Brain pericyte (primary cell): ENCODE measurements around the gene CCL22.
"Not testable (repeated sequence)": the region's sequence is repeated elsewhere in the genome, so short reads cannot be mapped to it uniquely, and the experiment has no call there.

Experiments used
- DNase-seq: peaks from one replicate; pipeline ENCODE4 v3.0.0-alpha.2; 2012; ENCODE audit warnings: low read depth, low spot score

Gene CCL22

DNA sequence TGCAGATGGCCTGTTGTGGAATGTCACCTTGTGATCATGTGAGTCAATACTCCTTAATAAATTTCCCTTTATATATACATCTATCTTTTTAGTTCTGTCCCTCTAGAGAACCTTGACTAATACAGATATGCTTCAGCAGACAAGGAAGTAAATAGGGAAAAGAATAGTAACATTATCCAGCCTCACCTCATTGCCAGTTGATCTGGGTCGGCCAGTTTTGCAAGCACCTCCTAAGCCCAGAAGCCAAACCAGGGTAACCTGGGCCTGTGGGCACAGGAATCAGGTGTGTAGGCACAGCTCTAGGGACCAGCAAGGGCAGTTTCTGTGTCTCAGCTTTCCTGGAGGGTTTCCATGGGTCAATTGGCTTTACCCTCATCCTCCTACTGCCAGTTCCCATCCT, 34.1 kb downstream of the CCL22 start:
- no peak for DNase-seq

DNA sequence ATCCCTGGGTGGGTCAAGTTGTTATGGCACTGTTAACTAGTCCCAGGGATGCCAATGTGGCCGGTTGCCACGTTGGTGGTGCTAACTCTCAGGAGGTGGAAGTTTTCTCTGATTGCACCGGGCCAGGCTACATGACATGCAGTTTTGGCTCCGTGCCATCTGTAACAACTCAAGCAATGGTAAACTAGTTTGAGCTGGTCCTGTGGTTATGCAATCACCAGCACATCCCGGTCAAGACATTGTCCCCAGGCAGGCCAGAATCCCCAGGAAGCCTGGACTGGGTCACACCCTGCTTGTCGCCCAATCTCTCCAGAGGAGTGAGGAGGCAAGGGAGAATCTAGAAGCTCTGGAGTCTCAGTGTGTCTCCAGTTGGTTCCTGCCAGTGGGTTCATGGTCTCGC, 35.9 kb downstream of the CCL22 start:
- DNase-seq, result no peak

DNA sequence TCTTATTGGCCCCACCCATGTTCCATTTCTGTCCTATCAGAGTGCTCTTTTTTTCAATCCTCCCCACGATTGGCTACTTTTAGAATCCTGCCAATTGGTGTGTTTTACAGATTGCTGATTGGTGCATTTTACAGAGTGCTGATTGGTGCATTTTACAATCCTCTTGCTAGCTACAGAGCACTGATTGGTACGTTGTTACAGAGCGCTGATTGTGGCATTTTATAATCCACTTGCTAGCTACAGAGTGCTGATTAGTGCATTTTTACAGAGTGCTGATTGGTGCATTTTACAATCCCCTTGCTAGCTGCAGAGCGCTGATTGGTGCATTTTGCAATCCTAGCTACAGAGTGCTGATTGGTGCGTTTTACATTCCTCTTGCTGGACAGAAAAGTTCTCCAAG, 36.4 kb downstream of the CCL22 start:
- DNase-seq, result no peak

DNA sequence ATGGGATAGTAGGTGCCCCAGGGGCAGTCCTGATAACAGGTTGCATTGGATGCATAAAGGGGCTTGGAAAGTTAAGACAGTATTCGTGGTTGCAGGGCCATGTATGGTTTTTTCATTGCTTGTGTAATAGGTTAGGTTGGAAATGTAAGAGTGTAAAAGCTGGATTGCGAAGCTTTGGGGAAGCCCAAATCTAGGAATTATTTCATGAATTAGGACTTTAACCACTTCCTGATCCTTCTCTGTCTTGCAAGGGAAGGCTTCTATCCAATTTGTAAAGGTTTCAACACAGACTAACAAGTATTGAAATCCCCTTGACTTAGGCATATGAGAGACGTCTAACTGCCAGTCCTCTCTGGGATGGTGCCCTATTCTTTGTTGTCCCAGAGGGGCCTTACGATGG, 38.2 kb downstream of the CCL22 start:
- no peak for DNase-seq

DNA sequence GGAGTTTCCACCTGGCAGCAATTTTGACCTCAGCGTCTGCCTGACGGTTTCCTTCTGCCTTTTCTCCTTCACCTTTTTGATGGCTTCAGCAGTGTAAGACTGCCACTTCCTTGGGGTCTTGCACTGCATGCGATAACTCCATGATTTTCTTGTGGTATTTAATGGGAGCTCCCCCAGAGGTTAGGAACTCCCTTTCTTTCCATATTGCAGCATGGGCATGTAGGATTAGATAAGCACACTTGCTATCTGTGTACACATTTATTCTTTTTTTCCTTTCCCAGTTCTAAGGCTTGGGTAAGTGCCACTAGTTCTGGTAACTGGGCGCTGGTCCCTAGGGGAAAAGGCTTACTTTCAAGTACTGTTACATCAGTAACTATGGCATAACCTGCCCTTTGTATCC, 38.9 kb downstream of the CCL22 start:
- not testable (repeated sequence) for DNase-seq

DNA sequence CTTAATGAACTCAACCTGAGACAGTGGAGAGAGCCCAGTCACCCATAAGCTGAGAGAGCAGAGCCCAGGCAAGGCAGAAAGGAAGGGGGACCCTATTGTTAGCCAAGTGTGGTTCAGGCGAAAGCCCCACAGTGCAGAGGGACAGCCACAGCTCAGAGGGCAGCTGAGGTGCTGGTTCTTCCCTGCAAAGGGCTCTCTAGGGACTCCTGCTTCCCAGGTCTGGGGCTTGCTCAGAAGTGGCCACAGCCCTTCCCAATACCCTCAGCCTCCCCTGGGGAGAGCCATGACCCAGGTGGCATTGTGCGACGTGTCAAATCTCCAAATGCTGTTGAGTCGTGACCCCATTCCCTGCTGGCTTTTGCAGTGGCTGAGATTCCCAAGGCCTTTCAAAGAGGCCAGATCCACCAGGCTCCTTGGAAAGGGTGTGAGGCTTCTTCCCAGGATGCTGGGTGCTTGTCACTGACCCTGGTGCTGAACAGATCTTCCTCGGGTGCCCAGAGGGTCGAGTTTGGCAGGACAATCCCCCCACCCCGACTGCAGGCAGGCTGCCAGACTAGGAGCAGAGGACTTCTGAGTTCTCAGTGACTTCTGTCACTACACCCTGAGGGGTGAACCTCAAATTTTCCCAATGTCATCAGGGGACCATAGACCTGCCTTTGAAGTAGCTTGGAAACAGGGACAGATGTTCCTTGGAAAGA, 43.5 kb downstream of the CCL22 start:
- no peak for DNase-seq

DNA sequence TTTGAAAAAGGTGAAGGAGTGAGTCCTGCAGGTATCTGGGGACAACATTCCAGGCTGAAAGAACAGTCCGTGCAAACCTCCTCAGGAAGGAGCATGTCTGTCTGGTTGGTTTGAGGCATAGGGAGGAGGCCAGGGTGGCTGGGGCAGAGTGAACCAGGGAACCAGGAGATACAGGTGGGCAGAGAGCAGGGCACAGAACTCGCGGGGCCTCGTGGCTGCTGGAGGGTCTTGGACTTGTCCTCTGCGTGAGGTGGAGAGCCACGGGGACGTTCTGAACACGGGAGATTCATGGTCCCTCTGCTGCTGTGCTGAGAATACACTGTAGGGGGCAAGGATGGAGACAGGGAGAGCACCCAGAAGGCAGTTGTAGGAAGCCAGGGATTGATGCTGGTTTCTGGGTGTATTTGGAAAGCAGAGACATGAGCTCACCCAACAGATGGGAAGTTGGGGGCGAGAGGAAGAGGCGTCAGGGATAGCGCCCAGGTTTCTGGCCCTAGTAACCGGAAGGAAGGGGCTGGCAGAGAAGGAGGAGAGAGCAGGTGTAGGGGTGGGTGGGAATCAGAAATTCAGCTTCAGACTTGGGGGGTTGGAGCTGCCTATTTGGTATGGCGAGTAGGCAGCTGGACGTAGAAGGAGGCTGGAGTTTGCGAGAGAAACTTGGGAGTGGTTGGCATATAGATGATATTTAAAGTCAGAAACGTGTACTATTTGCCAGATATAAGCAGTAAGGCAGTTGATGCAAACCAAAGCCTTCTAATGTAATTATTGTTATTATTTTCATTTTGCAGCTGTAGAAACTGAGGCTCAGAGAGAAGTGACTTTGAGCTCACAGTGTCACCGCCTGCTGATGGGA, 45.6 kb downstream of the CCL22 start, which contains the start of gene CCL17:
TSS of gene CCL17 (plus strand) at position 803 of the 853 bp plus-strand sequence. CDS start 9,166 bp downstream, outside the sequence.
- DNase-seq, result no peak

DNA sequence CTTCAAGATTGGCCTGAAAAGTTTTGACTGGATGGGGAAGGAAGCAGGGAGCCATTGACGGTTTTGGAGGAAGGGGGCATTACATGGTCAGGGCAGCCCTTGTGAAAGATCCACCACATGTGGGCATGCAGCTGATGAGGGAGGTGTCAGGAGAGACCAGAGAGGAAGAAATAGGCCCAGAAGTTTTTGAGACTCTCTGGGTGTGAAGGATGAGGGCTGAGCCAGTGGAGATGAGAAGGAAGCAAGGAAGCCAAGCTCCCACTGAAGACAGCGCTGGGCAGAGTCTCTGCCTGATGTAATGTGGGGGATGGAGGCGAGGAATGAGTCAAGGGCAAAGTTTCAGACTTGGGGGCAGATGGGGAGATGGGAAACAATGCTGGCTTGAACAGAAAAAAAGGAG, 46.5 kb downstream of the CCL22 start:
- DNase-seq, result no peak

DNA sequence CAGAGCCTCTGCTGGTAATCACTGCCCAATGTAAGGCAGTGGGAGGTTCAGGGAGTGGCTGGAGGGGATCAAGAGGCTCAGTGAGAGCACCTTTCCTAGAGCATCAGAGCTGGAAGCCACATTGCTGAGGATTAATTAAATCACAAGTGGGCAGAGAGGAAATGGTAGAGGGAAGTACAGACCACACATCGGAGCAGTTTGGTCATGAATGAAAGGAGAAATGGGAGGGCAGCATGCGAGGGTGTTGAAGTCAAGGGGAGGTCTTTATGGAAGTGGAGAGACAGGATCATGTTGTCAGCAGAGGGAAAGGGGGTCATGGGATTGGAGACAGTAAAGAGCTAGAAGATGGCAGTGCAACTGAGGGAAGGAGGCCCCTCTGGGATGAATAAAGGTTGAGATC, 48.3 kb downstream of the CCL22 start:
- no peak for DNase-seq

DNA sequence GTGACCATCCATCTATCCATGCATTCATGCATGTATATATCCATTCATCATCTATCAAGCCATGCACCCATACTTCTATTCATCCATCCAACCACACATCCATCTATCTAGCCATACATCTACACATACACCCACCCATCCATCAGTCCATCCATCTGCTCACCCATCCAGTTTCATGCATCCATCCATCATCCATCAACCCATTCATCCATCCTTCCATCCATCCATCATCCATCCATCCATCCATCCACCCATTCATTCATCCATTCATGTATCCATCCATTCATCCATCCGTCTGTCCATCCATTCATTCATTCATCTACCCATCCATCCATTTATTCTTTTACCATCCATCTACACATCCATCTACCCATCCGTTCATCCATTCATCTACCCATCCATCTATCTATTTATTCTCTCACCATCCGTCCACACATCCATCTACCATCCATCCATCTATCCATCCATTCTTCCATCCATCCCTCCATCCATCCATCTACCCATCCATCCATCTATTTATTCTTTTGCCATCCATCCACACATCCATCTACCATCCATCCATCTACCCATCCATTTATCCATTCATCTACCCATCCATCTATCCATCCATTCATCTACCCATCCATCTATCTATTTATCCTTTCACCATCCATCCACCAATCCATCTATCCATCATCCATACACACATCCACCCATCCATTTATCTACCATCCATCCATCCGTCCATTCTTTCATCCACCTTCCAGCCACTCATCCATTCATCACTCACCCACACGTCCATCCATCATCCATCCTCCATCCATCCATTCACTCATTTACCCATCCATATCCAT, 49.2 kb downstream of the CCL22 start:
- DNase-seq, result no peak

DNA sequence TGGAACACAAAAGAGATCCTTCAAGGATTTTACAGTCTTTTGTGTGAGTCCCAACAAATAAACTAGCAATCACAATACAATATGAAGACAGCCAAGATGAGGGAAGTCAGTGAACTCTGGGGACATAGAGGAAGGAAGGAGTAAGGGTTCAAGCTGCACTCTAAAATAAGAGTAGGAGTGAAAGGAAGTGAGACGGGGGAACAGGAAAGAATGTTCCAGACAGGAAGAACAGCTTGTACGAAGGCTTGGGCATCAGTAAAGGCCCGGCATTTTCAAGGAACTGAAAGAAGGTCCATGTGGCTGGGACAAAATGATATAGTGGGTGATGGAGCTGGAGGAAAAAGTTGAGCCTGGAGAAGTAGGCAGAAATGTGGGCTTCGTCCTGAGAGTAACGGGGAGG, 50.5 kb downstream of the CCL22 start:
- no peak for DNase-seq

DNA sequence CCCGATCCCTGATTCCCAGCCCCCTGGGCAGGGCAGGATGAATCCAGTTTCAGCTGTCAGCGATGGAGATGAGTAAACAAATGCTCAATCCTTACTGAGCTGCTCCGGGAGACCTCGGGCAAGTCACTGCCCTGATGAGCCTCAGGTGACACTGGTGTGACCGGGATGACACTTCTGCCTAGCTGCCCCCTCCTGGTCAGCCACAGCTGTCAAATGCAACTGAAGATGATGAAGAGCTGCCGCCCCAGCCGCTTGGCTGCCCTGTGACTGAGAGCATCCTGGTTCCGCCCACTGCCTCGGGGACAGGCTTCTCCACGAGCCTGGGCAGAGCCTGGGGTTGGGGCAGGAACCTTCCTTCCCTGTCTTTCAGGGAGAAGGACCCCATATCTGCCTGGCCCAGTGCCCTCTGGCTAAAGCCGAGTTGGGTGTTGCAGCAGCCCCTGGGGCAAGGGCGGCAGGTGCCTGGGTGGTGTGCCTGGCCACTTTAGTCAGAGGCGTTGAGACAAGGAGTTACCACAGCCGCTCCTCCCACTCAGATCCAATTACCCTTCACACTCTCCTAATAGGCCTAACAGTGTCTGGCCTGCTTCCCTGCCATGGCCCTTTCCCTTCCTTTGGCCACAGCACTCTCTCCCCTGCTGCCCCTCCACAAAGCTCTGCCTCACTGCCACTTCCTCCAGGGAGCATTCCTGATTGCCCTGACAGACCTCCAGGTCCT, 51.4 kb downstream of the CCL22 start:
- no peak for DNase-seq

DNA sequence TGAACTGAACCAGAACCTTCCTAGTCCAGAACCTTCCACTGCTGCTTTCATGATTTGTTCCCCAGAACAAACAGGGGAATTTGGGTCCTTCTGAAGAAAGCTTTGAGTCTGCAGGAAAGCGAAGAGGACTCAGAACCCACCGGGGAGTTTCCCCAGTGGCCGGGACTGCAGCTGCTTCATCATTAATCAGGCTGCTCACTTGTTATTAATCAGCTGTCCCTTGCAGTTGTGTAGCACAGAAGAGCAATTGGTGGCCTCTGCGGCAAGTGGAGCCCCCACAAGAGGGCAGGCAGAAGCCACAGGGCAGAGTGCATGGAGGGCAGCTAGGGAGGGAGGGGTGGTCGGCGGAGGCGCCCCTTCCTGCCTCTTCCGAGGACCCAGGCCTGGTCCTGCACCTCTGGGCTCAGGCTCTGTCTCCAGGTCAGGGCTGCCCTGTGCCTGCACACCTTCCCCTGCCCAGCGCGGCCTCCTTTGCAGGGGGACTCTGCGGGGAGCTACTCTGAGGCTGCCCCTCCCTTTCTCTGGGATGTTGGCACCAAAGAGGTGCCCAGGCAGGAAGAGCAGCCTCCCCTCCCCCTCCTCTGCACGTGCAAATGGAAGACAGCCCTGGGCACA, 52.9 kb downstream of the CCL22 start:
- no peak for DNase-seq

DNA sequence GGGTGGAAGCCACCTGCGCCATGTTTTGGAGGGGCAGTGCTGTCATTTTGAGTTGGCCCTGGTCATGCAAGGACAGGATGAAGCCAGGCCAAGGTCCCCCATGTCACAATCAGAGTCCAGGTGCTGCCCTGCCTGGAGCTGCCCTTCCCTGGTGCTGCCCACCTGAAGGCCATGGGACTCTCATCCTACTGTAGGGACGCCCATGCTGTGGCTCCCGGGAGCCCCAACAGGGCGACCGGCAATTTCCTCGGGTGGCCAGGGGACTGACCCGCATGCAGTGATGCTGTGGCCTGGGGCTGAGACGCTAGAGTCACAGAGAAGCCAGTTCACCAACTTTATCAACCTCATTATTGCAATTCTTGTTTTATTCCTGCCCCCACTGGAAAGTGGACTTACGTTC, 54.0 kb downstream of the CCL22 start:
- DNase-seq, result no peak

DNA sequence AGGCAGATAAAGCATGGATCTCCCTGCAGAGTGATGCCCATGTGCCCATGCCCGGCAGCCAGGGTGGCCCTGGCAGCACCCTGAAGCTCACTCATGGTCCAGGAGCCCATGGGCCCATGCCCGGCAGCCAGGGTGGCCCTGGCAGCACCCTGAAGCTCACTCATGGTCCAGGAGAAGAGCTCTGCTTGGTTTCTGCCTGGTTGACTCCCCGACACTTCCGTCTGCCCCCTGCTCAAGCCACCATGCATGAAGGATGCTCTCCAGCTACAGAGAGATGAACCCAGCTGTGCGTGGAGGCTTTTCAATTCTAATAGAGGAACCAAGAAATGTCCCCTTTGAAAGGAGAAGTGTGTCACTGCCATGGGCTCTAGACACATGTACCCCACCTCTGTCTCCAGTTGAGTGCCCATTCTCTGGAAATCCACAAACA, 54.7 kb downstream of the CCL22 start:
- no peak for DNase-seq

DNA sequence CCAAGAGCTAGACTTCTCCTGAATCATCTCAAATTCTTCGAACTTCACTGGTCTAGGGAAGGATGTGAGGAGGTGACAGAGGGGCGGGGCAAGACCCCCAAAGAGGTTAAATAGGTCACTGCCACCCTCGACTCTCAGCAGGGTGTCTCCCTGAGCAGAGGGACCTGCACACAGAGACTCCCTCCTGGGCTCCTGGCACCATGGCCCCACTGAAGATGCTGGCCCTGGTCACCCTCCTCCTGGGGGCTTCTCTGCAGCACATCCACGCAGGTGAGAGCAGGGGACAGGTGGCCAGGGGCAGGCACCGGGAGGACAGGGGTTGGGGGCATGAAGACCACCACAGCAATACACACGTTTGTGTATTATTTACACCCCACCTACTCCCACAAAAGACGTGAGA, 55.1 kb downstream of the CCL22 start:
- no peak for DNase-seq
